Motor neuron (in vitro differentiated cells): ENCODE data around the gene RIPOR2. TPM values are rescaled to one million over a fixed set of nuclear protein-coding genes. Genes with fewer than 3 reads are reported as not detected.
A peak's percentile ranks its signal among the peaks of the same experiment; 100 is the strongest.
"Not testable (repeated sequence)": the region's sequence is repeated elsewhere in the genome, so short reads cannot be mapped to it uniquely, and the experiment has no call there.

Experiments used
- ATAC-seq, 8 experiments: fragments of 200-7000 bp; cut with Tn5 transposase; replicated peaks in 6 of 8; 2 replicates each; pipeline ENCODE4 v1.8.0; 2021; ENCODE audit warnings: mild to moderate bottlenecking in 8 of 8, moderate library complexity in 8 of 8
- H3K27ac ChIP-seq, 2 donors: fragments of 250-450 bp; sonication (Bioruptor Pico); 2 replicates each; pipeline ENCODE4 v1.9.0; 2021; ENCODE audit warnings: antibody characterized with exemption in 2 of 2, mild to moderate bottlenecking in 2 of 2, moderate library complexity in 1 of 2
- H3K4me1 ChIP-seq, 2 donors: fragments of 250-450 bp; sonication (Bioruptor Pico); replicated peaks in 1 of 2; 2 replicates each; pipeline ENCODE4 v1.6.1; 2021; ENCODE audit warnings: antibody characterized with exemption in 2 of 2, mild to moderate bottlenecking in 2 of 2, moderate library complexity in 1 of 2
- H3K4me3 ChIP-seq, 5 donors: fragments of 250-450 bp; sonication (Bioruptor Pico); 2 replicates each; pipeline ENCODE4 v1.9.0; 2021; ENCODE audit warnings: antibody characterized with exemption in 5 of 5, mild to moderate bottlenecking in 5 of 5, moderate library complexity in 4 of 5
- WGBS, 10 experiments: fragments of 450-650 bp; shearing (Covaris generic); methylation state at CpG; one replicate each; pipeline ENCODE4 v1.0.0; 2022; 5-methylcytosine and 5-hydroxymethylcytosine counted together
- in situ Hi-C, 9 experiments: fragments of 400-800 bp; cut with MboI; loops; one replicate each; pipeline ENCODE4 v1.15.0; 2021; ENCODE audit warnings: low sequenced_read_pairs in 9 of 9, low pct_unique_long_range_greater_than_20kb in 2 of 9; ENCODE audit not compliant: unreplicated experiment in 9 of 9
- total RNA-seq, 8 experiments: library from RNA; unstranded; fragments of 300-600 nt; gene quantifications; 2 replicates each; pipeline versions ENCODE4 v1.2.3 to v1.2.4, GENCODE V29; 2022

The RIPOR2 gene
- total RNA-seq, 8 experiments from 2014 or later: 0.15 to 30.4 (median 21.7) TPM

- no peak overlapping the region for H3K4me3 ChIP-seq
- no peak for ATAC-seq
- in situ Hi-C loops: no loop called here
- 60 to 100% (median 83%) methylated on average over 1 to 5 of the region's 5 CpGs; no CpG with 5 or more reads in 2 of the 10 experiments for WGBS, 10 experiments
- H3K27ac ChIP-seq: no peak overlapping the region
- H3K4me1 ChIP-seq: peaks cover 57 to 69% of the 10 kb centered on the region in 2 donors
Measured at GRCh38 chr6:24916496-24916895, 19.3 kb downstream of the RIPOR2 start.

- WGBS, 10 experiments: 17 to 100% (median 81%) methylated on average over 1 to 4 of the region's 5 CpGs; no CpG with 5 or more reads in 1 of the 10 experiments
- no peak overlapping the region for H3K4me3 ChIP-seq
- H3K27ac ChIP-seq: no peak overlapping the region
- peaks cover 53 to 61% of the 10 kb centered on the region in 2 donors for H3K4me1 ChIP-seq
- no peak for ATAC-seq
- in situ Hi-C loops: no loop called here
Measured at GRCh38 chr6:24915641-24916040, 20.1 kb downstream of the RIPOR2 start.

- H3K27ac ChIP-seq, H3K4me3 ChIP-seq, in situ Hi-C loops, ATAC-seq: not testable (repeated sequence)
- H3K4me1 ChIP-seq: peaks cover 50 to 52% of the 10 kb centered on the region in 2 donors
- 80 to 100% (median 88%) methylated on average over 2 to 8 of the region's 10 CpGs; no CpG with 5 or more reads in 3 of the 10 experiments for WGBS, 10 experiments
Measured at GRCh38 chr6:24914082-24914481, 21.7 kb downstream of the RIPOR2 start.

- H3K27ac ChIP-seq: peak overlapping the region; percentile 63 to 89
- no peak for ATAC-seq
- WGBS, 10 experiments: 17 to 100% (median 62%) methylated on average over 1 to 6 of the region's 6 CpGs; no CpG with 5 or more reads in 2 of the 10 experiments
Measured at GRCh38 chr6:24911796-24912382, 23.9 kb downstream of the RIPOR2 start.

GRCh38 chr6:24910961-24911725 lies 24.6 kb downstream of the RIPOR2 start:
- Histone ChIP-seq H3K27ac (peak overlapping the region; percentile 63 to 89), H3K4me3 (peak overlapping the region; percentile 56 to 88 (median 65)), H3K4me1 (peaks cover 45 to 53% of the 10 kb centered on the region in 2 donors)
- peak; percentile 57 to 85 (median 80) for ATAC-seq
- WGBS, 10 experiments: 0% methylated on average over 1 to 3 of the region's 56 CpGs; no CpG with 5 or more reads in 7 of the 10 experiments
- in situ Hi-C loops: no loop called here

More at GRCh38 chr6:24911796-24912382, 23.9 kb downstream of the RIPOR2 start:
- H3K4me1 ChIP-seq: peaks cover 51 to 52% of the 10 kb centered on the region in 2 donors
- H3K4me3 ChIP-seq: peak overlapping the region; percentile 56 to 88 (median 65)
- in situ Hi-C loops: no loop called here

GRCh38 chr6:24910331-24910960 lies 25.3 kb downstream of the RIPOR2 start:
- peak in 7 of 8 experiments; percentile 6 to 61 (median 54) for ATAC-seq
- 0 to 12% (median 2%) methylated on average over 3 to 15 of the region's 33 CpGs; no CpG with 5 or more reads in 6 of the 10 experiments for WGBS, 10 experiments
- Histone ChIP-seq H3K4me1 (peaks cover 43 to 52% of the 10 kb centered on the region in 2 donors), H3K27ac (peak overlapping the region; percentile 50 to 89), H3K4me3 (peak overlapping the region; percentile 56 to 88 (median 65))
- in situ Hi-C loops: no loop called here

- peaks cover 43 to 62% of the 10 kb centered on the region in 2 donors for H3K4me1 ChIP-seq
- in situ Hi-C loops: no loop called here
- WGBS, 10 experiments: 7 to 84% (median 49%) methylated on average over 3 to 8 of the region's 20 CpGs; no CpG with 5 or more reads in 2 of the 10 experiments
- H3K4me3 ChIP-seq: peak overlapping the region; percentile 56 to 88 (median 65)
- peak overlapping the region; percentile 9 to 89 for H3K27ac ChIP-seq
- peak in 5 of 8 experiments; percentile 3 to 25 (median 16) for ATAC-seq
Measured at GRCh38 chr6:24909241-24910216, 26.2 kb downstream of the RIPOR2 start.

GRCh38 chr6:24908650-24909035 lies 27.1 kb downstream of the RIPOR2 start:
- H3K4me3 ChIP-seq: peak overlapping the region in 3 of 5 donors; percentile 61 to 88 (median 65)
- 7 to 80% (median 62%) methylated on average over 2 to 4 of the region's 4 CpGs; no CpG with 5 or more reads in 2 of the 10 experiments for WGBS, 10 experiments
- H3K27ac ChIP-seq: peak overlapping the region in 1 of 2 donors; percentile 89
- peaks cover 43 to 65% of the 10 kb centered on the region in 2 donors for H3K4me1 ChIP-seq
- peak in 3 of 8 experiments; percentile 9 to 45 (median 30) for ATAC-seq
- in situ Hi-C loops: no loop called here

GRCh38 chr6:24907919-24908649 lies 27.7 kb downstream of the RIPOR2 start:
- H3K27ac ChIP-seq: peak overlapping the region in 1 of 2 donors; percentile 89
- in situ Hi-C loops: no loop called here
- ATAC-seq: no peak
- H3K4me1 ChIP-seq: peaks cover 43 to 65% of the 10 kb centered on the region in 2 donors
- peak overlapping the region in 3 of 5 donors; percentile 61 to 88 (median 65) for H3K4me3 ChIP-seq
- WGBS, 10 experiments: 0 to 100% (median 17%) methylated on average over 1 to 3 of the region's 4 CpGs; no CpG with 5 or more reads in 4 of the 10 experiments

- no peak for ATAC-seq
- no peak overlapping the region for H3K27ac ChIP-seq
- peaks cover 33 to 54% of the 10 kb centered on the region in 2 donors for H3K4me1 ChIP-seq
- no peak overlapping the region for H3K4me3 ChIP-seq
- in situ Hi-C loops: no loop called here
Measured at GRCh38 chr6:24906314-24906713, 29.4 kb downstream of the RIPOR2 start.

GRCh38 chr6:24905483-24905882 lies 30.3 kb downstream of the RIPOR2 start:
- no peak overlapping the region for H3K27ac ChIP-seq
- H3K4me1 ChIP-seq: peaks cover 33 to 54% of the 10 kb centered on the region in 2 donors
- no peak overlapping the region for H3K4me3 ChIP-seq
- WGBS, 10 experiments: 18 to 100% (median 47%) methylated on average over 1 to 3 of the region's 3 CpGs; no CpG with 5 or more reads in 1 of the 10 experiments
- peak in 5 of 8 experiments; percentile 8 to 81 (median 75) for ATAC-seq
- in situ Hi-C loops: no loop called here
